GM10847 (cell line): ENCODE data around the gene SHC3.

Experiments
- POLR2A ChIP-seq: IDR thresholded peaks from 2 replicates; pipeline ENCODE4 v1.6.1; 2011; ENCODE audit not compliant: insufficient read length; ENCODE audit errors: extremely low read depth

Gene SHC3

GRCh38 chr9:89001917-89002540 lies 176.6 kb downstream of the SHC3 start:
- no peak for TF ChIP-seq POLR2A

- no peak for TF ChIP-seq POLR2A
These were observed 177.4 kb downstream of the SHC3 start for GRCh38 chr9:89000973-89001916.

- TF ChIP-seq POLR2A = no peak
These were observed 178.2 kb downstream of the SHC3 start for GRCh38 chr9:89000371-89000781.

- no peak for TF ChIP-seq POLR2A
These were observed 179.7 kb downstream of the SHC3 start for GRCh38 chr9:88998911-88999310.

- TF ChIP-seq POLR2A = no peak
These were observed 180.1 kb downstream of the SHC3 start for GRCh38 chr9:88998503-88998902.

GRCh38 chr9:88997646-88998045 lies 181.0 kb downstream of the SHC3 start:
- no peak for TF ChIP-seq POLR2A

GRCh38 chr9:88996921-88997235 lies 181.7 kb downstream of the SHC3 start:
- TF ChIP-seq POLR2A = no peak

GRCh38 chr9:88996046-88996920 lies 182.3 kb downstream of the SHC3 start:
- no peak for TF ChIP-seq POLR2A

GRCh38 chr9:88995627-88996026 lies 183.0 kb downstream of the SHC3 start:
- TF ChIP-seq POLR2A = no peak

- TF ChIP-seq POLR2A = no peak
These were observed 183.4 kb downstream of the SHC3 start for GRCh38 chr9:88995200-88995577.

GRCh38 chr9:88994469-88995199 lies 184.0 kb downstream of the SHC3 start:
- TF ChIP-seq POLR2A = no peak

- TF ChIP-seq POLR2A = no peak
These were observed 184.7 kb downstream of the SHC3 start for GRCh38 chr9:88993871-88994460.

- TF ChIP-seq POLR2A = no peak
These were observed 185.3 kb downstream of the SHC3 start for GRCh38 chr9:88993327-88993726.

GRCh38 chr9:88992556-88992955 lies 186.1 kb downstream of the SHC3 start:
- TF ChIP-seq POLR2A = no peak

GRCh38 chr9:88991066-88992034 lies 187.3 kb downstream of the SHC3 start, which contains the start of gene S1PR3:
TSS of gene S1PR3 (plus strand) at chr9:88991468. CDS start at chr9:89001201, 9,733 bp downstream.
- TF ChIP-seq POLR2A = no peak
